A549 (cell line): ENCODE results near the gene PDILT. TPM values are rescaled to one million over a fixed set of nuclear protein-coding genes. Genes with fewer than 3 reads are reported as not detected.

Source experiments
- ATAC-seq, 2 experiments: fragments of 200-7000 bp in 1 of 2; fragments of >200 bp in 1 of 2; cut with Nextera tagmentation in 1 of 2; cut with Tn5 transposase in 1 of 2; 3 replicates each; pipeline versions ENCODE4 v1.8.0 to v1.9.1; 2018 to 2020; ENCODE audit warnings: mild to moderate bottlenecking in 1 of 2, moderate library complexity in 1 of 2
- CTCF ChIA-PET: fragments of 300-600 bp; sonication (Branson Sonifier 250); formaldehyde crosslinking; extraction: SDS; loops from one replicate; lab custom pipeline; 2021; ENCODE audit warnings: antibody characterized with exemption, inconsistent platforms; lab: Yijun Ruan, JAX
- POLR2A ChIA-PET: fragments of 350-600 bp; formaldehyde crosslinking; extraction: SDS; loops from one replicate; lab custom pipeline; 2021; ENCODE audit warnings: antibody characterized with exemption, inconsistent platforms; lab: Yijun Ruan, JAX
- DNase-seq, 2 experiments: peaks; one replicate each; pipeline versions ENCODE4 v3.0.0 to v3.0.0-alpha.2; 2011 to 2016; ENCODE audit warnings: low read depth in 1 of 2, low spot score in 1 of 2
- FAIRE-seq: peaks from 2 replicates; lab custom pipeline; 2011; peaks lifted over from hg19 to GRCh38; lab: Jason Lieb, UNC
- H3K27ac ChIP-seq, 2 experiments: fragments of >200 bp; sonication (Bioruptor Twin); formaldehyde crosslinking; 3 replicates each; pipeline ENCODE4 v1.5.1; 2016 to 2017
- H3K4me1 ChIP-seq: fragments of >200 bp; sonication (Bioruptor Twin); formaldehyde crosslinking; 3 replicates; pipeline ENCODE4 v1.6.1; 2016
- H3K4me2 ChIP-seq: fragments of >200 bp; sonication (Bioruptor Twin); formaldehyde crosslinking; 3 replicates; pipeline ENCODE4 v1.6.1; 2016
- H3K4me3 ChIP-seq: fragments of >200 bp; sonication (Bioruptor Twin); formaldehyde crosslinking; 3 replicates; pipeline ENCODE4 v1.5.1; 2016
- H3K9me3 ChIP-seq: fragments of >200 bp; sonication (Bioruptor Twin); formaldehyde crosslinking; 3 replicates; pipeline ENCODE4 v1.6.1; 2016
- ATOH8 ChIP-seq: fragments of 250-450 bp; sonication (Bioruptor Pico); IDR thresholded peaks from 2 replicates; pipeline ENCODE4 v1.5.0; 2020; ENCODE audit warnings: low read depth, mild to moderate bottlenecking, moderate library complexity
- CHD4 ChIP-seq: fragments of 200-600 bp; sonication (generic); IDR thresholded peaks from 2 replicates; pipeline ENCODE4 v1.6.1; 2016; ENCODE audit warnings: antibody characterized with exemption, mild to moderate bottlenecking, borderline replicate concordance
- CTCF ChIP-seq: fragments of >200 bp; sonication (Bioruptor Twin); formaldehyde crosslinking; IDR thresholded peaks from 3 replicates; pipeline ENCODE4 v1.5.1; 2016
- EHMT2 ChIP-seq: fragments of 200-600 bp; sonication (generic); IDR thresholded peaks from 2 replicates; pipeline ENCODE4 v1.6.1; 2016; ENCODE audit warnings: antibody characterized with exemption, low read depth, mild to moderate bottlenecking, moderate library complexity
- ELK1 ChIP-seq: fragments of 150-350 bp; IDR thresholded peaks from 2 replicates; pipeline ENCODE4 v1.6.1; 2014; ENCODE audit warnings: low read depth, mild to moderate bottlenecking, low read length
- EP300 ChIP-seq, 2 experiments: fragments of >200 bp; sonication (Bioruptor Twin); formaldehyde crosslinking; IDR thresholded peaks; 2 replicates in 1 of 2; 3 replicates in 1 of 2; pipeline ENCODE4 v1.6.1; 2016 to 2017
- HES2 ChIP-seq: fragments of >200 bp; sonication (Bioruptor Twin); formaldehyde crosslinking; IDR thresholded peaks from 2 replicates; pipeline ENCODE4 v1.6.1; 2016
- HEYL ChIP-seq: fragments of 250-450 bp; sonication (Bioruptor Pico); IDR thresholded peaks from 2 replicates; pipeline ENCODE4 v1.8.0; 2021; ENCODE audit warnings: mild to moderate bottlenecking, moderate library complexity
- HOXA7 ChIP-seq: fragments of 250-450 bp; sonication (Bioruptor Pico); IDR thresholded peaks from 2 replicates; pipeline ENCODE4 v1.5.0; 2020; ENCODE audit warnings: mild to moderate bottlenecking, moderate library complexity
- HOXB13 ChIP-seq: fragments of 250-450 bp; sonication (Bioruptor Pico); IDR thresholded peaks from 2 replicates; pipeline ENCODE4 v1.5.0; 2020; ENCODE audit warnings: low read depth, mild to moderate bottlenecking, moderate library complexity
- HOXB5 ChIP-seq: fragments of 250-450 bp; sonication (Bioruptor Pico); IDR thresholded peaks from 2 replicates; pipeline ENCODE4 v1.5.0; 2020; ENCODE audit warnings: mild to moderate bottlenecking, moderate library complexity
- KDM5A ChIP-seq: fragments of 200-600 bp; sonication (generic); IDR thresholded peaks from 2 replicates; pipeline ENCODE4 v1.6.1; 2016; ENCODE audit warnings: antibody characterized with exemption, mild to moderate bottlenecking
- MAX ChIP-seq: IDR thresholded peaks from 2 replicates; pipeline ENCODE4 v1.6.1; 2012
- PBX3 ChIP-seq: IDR thresholded peaks from 2 replicates; pipeline ENCODE4 v1.6.1; 2012
- RCOR1 ChIP-seq: fragments of 150-350 bp; IDR thresholded peaks from 2 replicates; pipeline ENCODE4 v1.6.1; 2014; ENCODE audit warnings: antibody characterized with exemption, low read length, low read depth
- RNF2 ChIP-seq: fragments of 200-600 bp; sonication (generic); IDR thresholded peaks from 2 replicates; pipeline ENCODE4 v1.6.1; 2016; ENCODE audit warnings: low read depth, mild to moderate bottlenecking, antibody characterized with exemption, moderate library complexity, borderline replicate concordance
- TP53 ChIP-seq: fragments of 250-450 bp; sonication (Bioruptor Pico); IDR thresholded peaks from 2 replicates; pipeline ENCODE4 v1.5.0; 2021; ENCODE audit warnings: mild to moderate bottlenecking, moderate library complexity
- ZFP36 ChIP-seq: fragments of 450-650 bp; IDR thresholded peaks from 2 replicates; pipeline ENCODE4 v1.6.1; 2014; ENCODE audit warnings: borderline replicate concordance; ENCODE audit not compliant: partially characterized antibody
- WGBS: methylation state at CpG from one replicate; pipeline ENCODE4 v1.1.6; 2017; ENCODE audit errors: missing lambda C conversion rate; 5-methylcytosine and 5-hydroxymethylcytosine counted together
- polyA plus RNA-seq, 4 experiments: library from polyadenylated mRNA; depleted of rRNA in 3 of 4; stranded (reverse); fragments of >200 nt; fragmentation: RNase III in 1 of 4; extraction: RNeasy Plus Mini Kit Qiagen cat#74134 plus additional on column Dnase treatment in 1 of 4; gene quantifications; 2 replicates in 3 of 4; 3 replicates in 1 of 4; pipeline ENCODE4 v1.2.3, GENCODE V29; 2011 to 2017

The PDILT gene
- polyA plus RNA-seq, 2 of the 4 experiments (the other 2 are of a cell fraction) = not detected

- Histone ChIP-seq H3K4me1 (no peaks in the 10 kb centered on the region), H3K27ac (no peak overlapping the region), H3K4me3 (no peak overlapping the region), H3K9me3 (no peaks in the 10 kb centered on the region), H3K4me2 (no peak overlapping the region)
- ChIA-PET CTCF (interaction anchor here (1.4 kb wide), 1 partner anchor 47 kb away, joined by 4 read pairs; no protein-coding TSS in a partner anchor), POLR2A (no interaction called here)
- no peak for FAIRE-seq
- ATAC-seq = no peak
- no peak for DNase-seq
- WGBS = 28% methylated on average over 12 of the region's 12 CpGs
- no peak for TF ChIP-seq CTCF
- TF ChIP-seq MAX = no peak
- TF ChIP-seq KDM5A = no peak
- TF ChIP-seq CHD4 = no peak
- no peak for TF ChIP-seq HOXB5
- no peak for TF ChIP-seq EP300 (IDR thresholded peaks at IDR 0.05)
- TF ChIP-seq RNF2 = no peak
- TF ChIP-seq HEYL (CRISPR knock-in tag) = no peak
- no peak for TF ChIP-seq ZFP36
- no peak for TF ChIP-seq HOXB13
- no peak for TF ChIP-seq ATOH8
Measured at GRCh38 chr16:20347666-20348364, 56.7 kb downstream of the PDILT start.

- Histone ChIP-seq H3K27ac (no peak overlapping the region), H3K9me3 (no peaks in the 10 kb centered on the region), H3K4me1 (no peaks in the 10 kb centered on the region), H3K4me2 (no peak overlapping the region), H3K4me3 (no peak overlapping the region)
- TF ChIP-seq EP300 (IDR thresholded peaks at IDR 0.05) (no peak), PBX3 (no peak), HES2 (no peak), TP53 (CRISPR knock-in tag) (no peak)
- FAIRE-seq (no peak), DNase-seq (no peak), ATAC-seq (no peak)
- POLR2A ChIA-PET = no interaction called here
- CTCF ChIA-PET = interaction anchor here (1.0 kb wide), 1 partner anchor 446 kb away, joined by 4 read pairs; no protein-coding TSS in a partner anchor
- 21% methylated on average over 5 of the region's 5 CpGs for WGBS
Measured at GRCh38 chr16:20344611-20345010, 59.9 kb downstream of the PDILT start.

- ATAC-seq (no peak), DNase-seq (no peak), FAIRE-seq (no peak)
- POLR2A ChIA-PET = no interaction called here
- Histone ChIP-seq H3K27ac (no peak overlapping the region), H3K4me1 (no peaks in the 10 kb centered on the region), H3K4me3 (no peak overlapping the region), H3K4me2 (no peak overlapping the region), H3K9me3 (no peaks in the 10 kb centered on the region)
- TF ChIP-seq HOXA7 (CRISPR knock-in tag) (no peak), EHMT2 (no peak), ELK1 (no peak), RCOR1 (no peak)
- CTCF ChIA-PET = interaction anchor here (1.5 to 1.9 kb wide), 2 partner anchors 20 to 46 kb away, joined by 4 to 6 read pairs; no protein-coding TSS in a partner anchor
- 14% methylated on average over 3 of the region's 3 CpGs for WGBS
Measured at GRCh38 chr16:20339744-20340143, 64.8 kb downstream of the PDILT start.
